OCI-LY7 (cell line): Measurements from ENCODE around the gene MARCO. TPM values are rescaled to one million over a fixed set of nuclear protein-coding genes. Genes with fewer than 3 reads are reported as not detected.

Source experiments
- BruUV-seq: library from RNA; stranded (reverse); fragments of 400-500 nt; replicated peaks from 2 replicates; lab custom pipeline; 2021; lab: Mats Ljungman, UMichigan
- CTCF ChIA-PET: fragments of 300-600 bp; sonication (Branson Sonifier 250); formaldehyde crosslinking; loops from one replicate; lab custom pipeline; 2022; ENCODE audit warnings: antibody characterized with exemption; ENCODE audit not compliant: unreplicated experiment; lab: Charles Lee
- POLR2A ChIA-PET: fragments of 300-600 bp; sonication (Branson Sonifier 250); formaldehyde crosslinking; loops from one replicate; lab custom pipeline; 2022; ENCODE audit warnings: antibody characterized with exemption; lab: Charles Lee
- DNase-seq: peaks from one replicate; pipeline ENCODE4 v3.0.0-alpha.2; 2015; ENCODE audit warnings: low spot score
- H2AFZ ChIP-seq: fragments of 200-600 bp; sonication (generic), shearing (Covaris generic); 2 replicates; pipeline ENCODE4 v1.6.1; 2014; ENCODE audit warnings: mild to moderate bottlenecking, antibody characterized with exemption, low read length, moderate library complexity
- H3K27ac ChIP-seq: fragments of 200-600 bp; sonication (generic); 2 replicates; pipeline ENCODE4 v1.5.1; 2014; ENCODE audit warnings: mixed run types, low read depth, mild to moderate bottlenecking, moderate library complexity, low read length, inconsistent platforms; ENCODE audit not compliant: poor library complexity, severe bottlenecking
- H3K36me3 ChIP-seq: fragments of 200-600 bp; sonication (generic); 2 replicates; pipeline ENCODE4 v1.6.1; 2014; ENCODE audit warnings: mild to moderate bottlenecking, antibody characterized with exemption, low read length, moderate library complexity, mixed read lengths; ENCODE audit not compliant: insufficient read depth
- H3K4me1 ChIP-seq: fragments of 200-600 bp; sonication (generic); 2 replicates; pipeline ENCODE4 v1.5.1; 2014; ENCODE audit warnings: mild to moderate bottlenecking, low read length; ENCODE audit not compliant: insufficient read depth, poor library complexity, severe bottlenecking
- H3K4me2 ChIP-seq: fragments of 200-600 bp; sonication (generic); 2 replicates; pipeline ENCODE4 v1.6.1; 2014; ENCODE audit warnings: mild to moderate bottlenecking, low read length
- H3K4me3 ChIP-seq: fragments of 200-600 bp; sonication (generic); 2 replicates; pipeline ENCODE4 v1.5.1; 2014; ENCODE audit warnings: mild to moderate bottlenecking, low read depth, low read length; ENCODE audit not compliant: poor library complexity, severe bottlenecking
- H3K79me2 ChIP-seq: fragments of 200-600 bp; sonication (generic); 2 replicates; pipeline ENCODE4 v1.6.1; 2016; ENCODE audit warnings: low read depth, mild to moderate bottlenecking, low read length, moderate library complexity, mixed read lengths; ENCODE audit not compliant: insufficient read depth
- H3K9me2 ChIP-seq: fragments of 200-600 bp; sonication (generic); 2 replicates; pipeline ENCODE4 v1.6.1; 2016; ENCODE audit warnings: mild to moderate bottlenecking, low read length, mixed read lengths; ENCODE audit not compliant: insufficient read depth
- H3K9me3 ChIP-seq: fragments of 200-600 bp; sonication (generic); 2 replicates; pipeline ENCODE4 v1.6.1; 2014; ENCODE audit warnings: mild to moderate bottlenecking, mixed run types, low read length, mixed read lengths
- H4K20me1 ChIP-seq: fragments of 200-600 bp; sonication (generic); 2 replicates; pipeline ENCODE4 v1.6.1; 2014; ENCODE audit warnings: mild to moderate bottlenecking, antibody characterized with exemption, low read length, moderate library complexity, mixed read lengths; ENCODE audit not compliant: insufficient read depth
- CTCF ChIP-seq: fragments of 200-600 bp; sonication (generic); conservative IDR thresholded peaks from 2 replicates; pipeline ENCODE4 v1.5.1; 2014; ENCODE audit warnings: mild to moderate bottlenecking, antibody characterized with exemption, low read length, moderate library complexity, mixed read lengths
- EZH2phosphoT487 ChIP-seq: fragments of 200-600 bp; sonication (generic); IDR thresholded peaks from 2 replicates; pipeline ENCODE4 v1.6.1; 2018; ENCODE audit warnings: low read depth, borderline replicate concordance, mild to moderate bottlenecking, mixed run types, antibody characterized with exemption, low read length, moderate library complexity, mixed read lengths
- intact Hi-C: fragments of 100-400 bp; cut with micrococcal nuclease; formaldehyde crosslinking; loops from one replicate; pipeline ENCODE4 v1.10.0; 2022; ENCODE audit not compliant: unreplicated experiment
- total RNA-seq, 2 experiments: library from RNA; depleted of rRNA in 1 of 2; stranded (reverse); fragments of >200 nt in 1 of 2; shearing (Covaris generic) in 1 of 2; gene quantifications; 2 replicates each; pipeline ENCODE4 v1.2.3, GENCODE V29; 2014 to 2022

MARCO gene
- total RNA-seq, 2 experiments from 2014 or later = not detected

DNA sequence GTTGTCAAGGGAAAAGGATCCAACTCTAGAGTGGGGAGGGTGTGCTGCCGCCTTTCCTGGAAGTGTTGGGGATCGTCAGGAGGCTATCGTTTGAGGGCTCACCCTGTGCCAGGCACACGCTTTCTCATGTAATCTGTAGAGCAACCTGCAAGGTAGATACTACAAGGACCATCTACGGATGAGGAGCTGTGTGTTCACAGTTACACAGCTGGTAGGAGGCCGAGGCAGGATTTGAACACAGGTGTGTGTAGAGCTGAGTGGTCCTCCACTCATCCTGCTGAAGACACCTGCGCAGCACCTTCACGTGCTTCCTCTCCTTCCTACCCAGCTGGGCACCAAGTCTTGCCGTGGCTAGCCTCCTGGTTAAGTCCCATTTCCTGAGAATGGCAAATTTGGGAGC, 68.3 kb downstream of the MARCO start:
- Histone ChIP-seq H3K4me3 (no peak overlapping the region), H3K79me2 (no peaks in the 10 kb centered on the region), H3K27ac (no peak overlapping the region), H3K4me1 (no peaks in the 10 kb centered on the region), H3K9me2 (no peaks in the 10 kb centered on the region), H3K9me3 (no peaks in the 10 kb centered on the region), H4K20me1 (no peaks in the 10 kb centered on the region), H2AFZ (no peak overlapping the region), H3K36me3 (no peaks in the 10 kb centered on the region), H3K4me2 (no peak overlapping the region)
- no peak for TF ChIP-seq EZH2phosphoT487
- no peak for TF ChIP-seq CTCF
- DNase-seq = no peak
- BruUV-seq = no TSS peak
- ChIA-PET CTCF (no interaction called here), POLR2A (no interaction called here)
- intact Hi-C loops = no loop called here

DNA sequence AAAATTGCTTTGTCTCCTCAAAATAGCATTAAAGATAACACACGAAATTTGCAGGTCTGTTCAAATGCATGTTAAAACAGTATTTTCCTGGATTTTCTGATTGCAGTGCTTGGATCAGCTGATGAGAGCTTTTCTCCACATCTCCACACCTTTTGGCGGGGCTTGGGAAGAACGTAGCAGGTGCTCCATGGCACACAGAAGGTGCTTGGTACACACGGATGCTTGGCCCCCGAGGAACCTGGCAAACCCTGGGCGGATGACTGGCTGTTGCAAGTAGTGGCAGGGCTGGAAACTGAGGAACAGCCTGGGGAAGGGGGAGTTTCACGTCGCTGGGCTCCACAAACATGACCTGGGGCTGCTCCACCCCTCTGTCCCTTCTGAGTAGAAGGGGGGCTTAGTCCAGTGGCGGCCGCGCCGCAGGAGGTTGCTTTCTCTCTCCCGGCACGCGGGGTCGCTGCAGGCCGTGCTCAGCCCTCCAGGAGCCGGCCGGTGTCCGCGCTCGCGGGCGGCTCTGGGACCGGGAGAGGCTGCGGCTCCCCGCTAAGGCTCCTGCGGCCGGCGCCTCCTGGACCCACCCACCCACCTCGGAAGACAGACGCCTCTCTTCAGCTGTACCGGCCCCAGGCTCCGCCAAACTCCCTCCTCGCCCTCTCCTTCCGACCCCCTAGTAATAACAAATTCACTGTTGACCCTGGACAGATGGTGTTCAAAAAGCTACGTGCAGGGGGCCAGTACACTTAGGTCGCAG, 69.3 kb downstream of the MARCO start:
- Histone ChIP-seq H3K4me1 (no peaks in the 10 kb centered on the region), H3K4me3 (no peak overlapping the region), H3K79me2 (no peaks in the 10 kb centered on the region), H4K20me1 (no peaks in the 10 kb centered on the region), H3K4me2 (no peak overlapping the region), H3K9me3 (no peaks in the 10 kb centered on the region), H3K9me2 (no peaks in the 10 kb centered on the region), H2AFZ (no peak overlapping the region), H3K36me3 (no peaks in the 10 kb centered on the region), H3K27ac (no peak overlapping the region)
- intact Hi-C loops = no loop called here
- DNase-seq = no peak
- BruUV-seq = no TSS peak
- TF ChIP-seq EZH2phosphoT487 = no peak
- 0 out of 2 replicates have a peak, but pooled peaks have one; percentile 27 for TF ChIP-seq CTCF
- CTCF ChIA-PET = no interaction called here
- POLR2A ChIA-PET = no interaction called here

DNA sequence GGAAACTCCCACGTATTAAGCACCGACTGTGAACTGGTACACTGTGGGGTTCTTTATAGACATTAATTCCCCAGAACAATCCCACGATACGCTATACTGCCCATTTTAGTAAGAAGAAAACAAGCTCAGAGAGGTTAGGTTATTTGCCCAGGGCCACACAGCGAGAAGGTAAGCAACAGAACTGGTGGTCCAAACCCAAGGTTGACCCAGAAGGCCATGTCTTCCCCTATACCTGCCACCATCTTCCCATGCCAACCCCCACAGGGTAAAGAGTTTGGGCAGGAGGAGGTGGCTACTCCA, 69.9 kb downstream of the MARCO start:
- Histone ChIP-seq H3K9me3 (no peaks in the 10 kb centered on the region), H3K9me2 (no peaks in the 10 kb centered on the region), H3K36me3 (no peaks in the 10 kb centered on the region), H3K4me1 (no peaks in the 10 kb centered on the region), H3K27ac (no peak overlapping the region), H2AFZ (no peak overlapping the region), H3K4me3 (no peak overlapping the region), H3K4me2 (no peak overlapping the region), H4K20me1 (no peaks in the 10 kb centered on the region), H3K79me2 (no peaks in the 10 kb centered on the region)
- no peak for DNase-seq
- ChIA-PET POLR2A (interaction anchor here (0.5 kb wide), 1 partner anchor 640 kb away, joined by 3 read pairs; no protein-coding TSS in a partner anchor), CTCF (no interaction called here)
- BruUV-seq = no TSS peak
- TF ChIP-seq CTCF = no peak
- TF ChIP-seq EZH2phosphoT487 = no peak
- intact Hi-C loops = no loop called here
